Measurements from ENCODE around the gene SV2C. TPM values are rescaled to one million over a fixed set of nuclear protein-coding genes. Genes with fewer than 3 reads are reported as not detected.
A peak's percentile ranks its signal among the peaks of the same experiment; 100 is the strongest.

Gene SV2C
- total and polyA plus RNA-seq, 2 donors (not counting 1 experiment from before 2014, with no cell fraction given), result not detected

- Histone ChIP-seq H3K9ac (ENCODE audit: low read length) (peak overlapping the region; percentile 29), H4K20me1 (ENCODE audit: control insufficient read depth, insufficient read depth, low read length, poor library complexity, severe bottlenecking) (no peaks in the 10 kb centered on the region), H3K4me1 (ENCODE audit: control insufficient read depth in 2 of 2, insufficient read depth in 2 of 2, low read length in 2 of 2) (peaks cover 29 to 32% of the 10 kb centered on the region in 2 donors), H3K27me3 (replicated peaks in 1 of 4; ENCODE audit: control extremely low read depth in 1 of 4, control insufficient read depth in 3 of 4, insufficient read depth in 4 of 4, low read length in 3 of 4) (peaks cover 0 to 45% (median 34%) of the 10 kb centered on the region in 4 experiments), H3K79me2 (ENCODE audit: control insufficient read depth, insufficient read depth, low read length) (no peaks in the 10 kb centered on the region), H3K4me3 (ENCODE audit: control extremely low read depth in 1 of 5, extremely low read depth in 1 of 5, insufficient read depth in 1 of 5, low read depth in 2 of 5, low read length in 4 of 5) (peak overlapping the region in 2 of 5 experiments; percentile 16 to 25), H3K9me3 (ENCODE audit: control extremely low read depth in 1 of 3, control insufficient read depth in 2 of 3, insufficient read depth in 1 of 3, low read length in 2 of 3) (peaks cover 0 to 4% (median 0%) of the 10 kb centered on the region in 3 donors), H3K36me3 (replicated peaks in 1 of 2; ENCODE audit: control extremely low read depth in 1 of 2, control insufficient read depth in 1 of 2, extremely low read depth in 1 of 2, insufficient read depth in 2 of 2, low read length in 1 of 2) (no peaks in the 10 kb centered on the region), H3K4me2 (replicated peaks; ENCODE audit: low read depth, low read length, poor library complexity, severe bottlenecking) (peak overlapping the region; percentile 61), H3K27ac (ENCODE audit: low read length in 2 of 2) (no peak overlapping the region), H2AFZ (ENCODE audit: insufficient read depth, low read depth, low read length, poor library complexity, severe bottlenecking) (peak overlapping the region; percentile 42)
- Mint-ChIP-seq H3K9me3 (ENCODE audit: insufficient read depth) (no peaks in the 10 kb centered on the region), H3K27ac (no peak overlapping the region), H3K27me3 (peaks cover 68% of the 10 kb centered on the region), H3K4me1 (peaks cover 20% of the 10 kb centered on the region), H3K4me3 (peak overlapping the region; percentile 68)
- TF ChIP-seq EZH2 (IDR thresholded peaks at IDR 0.05; ENCODE audit: borderline replicate concordance, insufficient read depth, low read depth, low read length, poor library complexity, severe bottlenecking), result no peak
- no peak for TF ChIP-seq CTCF (IDR thresholded peaks at IDR 0.05)
- intact Hi-C loops (cut with micrococcal nuclease), result no loop called here
- ChIA-PET CTCF (no interaction called here), POLR2A (no interaction called here)
- ATAC-seq (ENCODE audit: low read depth) (no peak), DNase-seq (peak; percentile 19)
- WGBS (ENCODE audit: insufficient coverage), result 5% methylated on average over 45 of the region's 50 CpGs
These were observed 642 bp downstream of the SV2C start for GRCh38 chr5:76083555-76084495.
